Smooth muscle cell (in vitro differentiated cells): Measurements from ENCODE around the gene SHROOM3. TPM values are rescaled to one million over a fixed set of nuclear protein-coding genes. Genes with fewer than 3 reads are reported as not detected.

ENCODE experiments used
- DNase-seq: peaks from one replicate; lab custom pipeline; 2025; ENCODE audit not compliant: unreplicated experiment; lab: John Stamatoyannopoulos, UW
- H2AFZ ChIP-seq: fragments of 200-600 bp; sonication (generic); 2 replicates; pipeline ENCODE4 v1.6.0; 2016; ENCODE audit warnings: antibody characterized with exemption, low read depth, mild to moderate bottlenecking
- H3F3A ChIP-seq: fragments of 200-600 bp; sonication (generic); 2 replicates; pipeline ENCODE4 v1.6.0; 2017; ENCODE audit warnings: antibody characterized with exemption, low read depth
- H3K27ac ChIP-seq: fragments of 200-600 bp; sonication (generic); 2 replicates; pipeline ENCODE4 v1.5.1; 2016; ENCODE audit warnings: low read depth, mild to moderate bottlenecking
- H3K27me3 ChIP-seq: fragments of 200-600 bp; sonication (generic); 2 replicates; pipeline ENCODE4 v1.6.1; 2016; ENCODE audit warnings: low read depth, mild to moderate bottlenecking
- H3K36me3 ChIP-seq: fragments of 200-600 bp; sonication (generic); 2 replicates; pipeline ENCODE4 v1.5.1; 2016; ENCODE audit warnings: low read depth
- H3K4me1 ChIP-seq: fragments of 200-600 bp; sonication (generic); 2 replicates; pipeline ENCODE4 v1.5.1; 2016; ENCODE audit warnings: low read depth
- H3K4me2 ChIP-seq: fragments of 200-600 bp; sonication (generic); 2 replicates; pipeline ENCODE4 v1.6.0; 2016; ENCODE audit warnings: mild to moderate bottlenecking
- H3K4me3 ChIP-seq: fragments of 200-600 bp; sonication (generic); 2 replicates; pipeline ENCODE4 v1.5.1; 2016; ENCODE audit warnings: mild to moderate bottlenecking
- H3K79me2 ChIP-seq: fragments of 200-600 bp; sonication (generic); 2 replicates; pipeline ENCODE4 v1.6.0; 2016; ENCODE audit warnings: low read depth, mild to moderate bottlenecking
- H3K9ac ChIP-seq: fragments of 200-600 bp; sonication (generic); 2 replicates; pipeline ENCODE4 v1.6.0; 2016; ENCODE audit warnings: low read depth
- H3K9me3 ChIP-seq: fragments of 200-600 bp; sonication (generic); replicated peaks from 2 replicates; pipeline ENCODE4 v1.5.1; 2016; ENCODE audit warnings: low read depth
- H4K20me1 ChIP-seq: fragments of 200-600 bp; sonication (generic); 2 replicates; pipeline ENCODE4 v1.6.0; 2016; ENCODE audit warnings: low read depth
- CTCF ChIP-seq: fragments of 200-600 bp; sonication (generic); IDR thresholded peaks from 2 replicates; pipeline ENCODE4 v1.5.1; 2017; ENCODE audit warnings: borderline replicate concordance, mild to moderate bottlenecking, antibody characterized with exemption; ENCODE audit not compliant: insufficient read depth, poor library complexity, severe bottlenecking
- WGBS: methylation state at CpG from one replicate; pipeline ENCODE4 v1.1.7; 2016; ENCODE audit warnings: low lambda C conversion rate; 5-methylcytosine and 5-hydroxymethylcytosine counted together
- polyA plus RNA-seq: library from polyadenylated mRNA; unstranded; fragments of >200 nt; fragmentation: Nextera tagmentation; extraction: Ambion mirVana; gene quantifications from 2 replicates; pipeline ENCODE4 v1.2.1, GENCODE V29; 2016
- total RNA-seq: library from RNA; depleted of rRNA; stranded (reverse); fragments of >200 nt; gene quantifications from 2 replicates; pipeline ENCODE4 v1.2.3, GENCODE V29; 2014

SHROOM3 gene
- total and polyA plus RNA-seq, 2 experiments from 2014 or later: 10.0 to 31.9 TPM

GRCh38 chr4:76630741-76631140 is 195.7 kb downstream of the SHROOM3 start:
- no peak overlapping the region for H3K27ac ChIP-seq
- no peak overlapping the region for H3K4me2 ChIP-seq
- H3K36me3 ChIP-seq: no peaks in the 10 kb centered on the region
- no peak for TF ChIP-seq CTCF
- WGBS: 97% methylated on average over 1 of the region's 1 CpG
- H3K4me3 ChIP-seq: no peak overlapping the region
- DNase-seq: no peak
- peaks cover 9% of the 10 kb centered on the region for H3K4me1 ChIP-seq
- no peaks in the 10 kb centered on the region for H3K79me2 ChIP-seq
- H4K20me1 ChIP-seq: no peaks in the 10 kb centered on the region
- H3K9me3 ChIP-seq: no peaks in the 10 kb centered on the region
- H3K27me3 ChIP-seq: no peaks in the 10 kb centered on the region
- no peaks in the 10 kb centered on the region for H3F3A ChIP-seq
- H3K9ac ChIP-seq: no peak overlapping the region
- H2AFZ ChIP-seq: no peak overlapping the region

- TF ChIP-seq CTCF: no peak
- Histone ChIP-seq H2AFZ (no peak overlapping the region), H3K27me3 (no peaks in the 10 kb centered on the region), H3K4me1 (peaks cover 9% of the 10 kb centered on the region), H3K4me3 (no peak overlapping the region), H4K20me1 (no peaks in the 10 kb centered on the region), H3K36me3 (no peaks in the 10 kb centered on the region), H3K79me2 (no peaks in the 10 kb centered on the region), H3K27ac (peak overlapping the region; percentile 90), H3F3A (no peaks in the 10 kb centered on the region), H3K9ac (peak overlapping the region; percentile 62), H3K4me2 (peak overlapping the region; percentile 70), H3K9me3 (no peaks in the 10 kb centered on the region)
- 6% methylated on average over 3 of the region's 3 CpGs for WGBS
- DNase-seq: no peak
Observed at GRCh38 chr4:76634220-76634619, 199.2 kb downstream of the SHROOM3 start.

- H3K27me3 ChIP-seq: no peaks in the 10 kb centered on the region
- H3K4me1 ChIP-seq: peaks cover 9% of the 10 kb centered on the region
- no peaks in the 10 kb centered on the region for H4K20me1 ChIP-seq
- no peak for DNase-seq
- no peak overlapping the region for H2AFZ ChIP-seq
- no peak for TF ChIP-seq CTCF
- no peaks in the 10 kb centered on the region for H3K36me3 ChIP-seq
- no peak overlapping the region for H3K9ac ChIP-seq
- H3K4me2 ChIP-seq: no peak overlapping the region
- no peaks in the 10 kb centered on the region for H3K9me3 ChIP-seq
- no peak overlapping the region for H3K4me3 ChIP-seq
- 79% methylated on average over 5 of the region's 5 CpGs for WGBS
- no peaks in the 10 kb centered on the region for H3K79me2 ChIP-seq
- H3K27ac ChIP-seq: no peak overlapping the region
- H3F3A ChIP-seq: no peaks in the 10 kb centered on the region
Observed at GRCh38 chr4:76637712-76638361, 202.8 kb downstream of the SHROOM3 start.

GRCh38 chr4:76639288-76639687 is 204.3 kb downstream of the SHROOM3 start:
- DNase-seq: no peak
- Histone ChIP-seq H3K9ac (no peak overlapping the region), H3K27ac (no peak overlapping the region)

More at GRCh38 chr4:76639288-76639687, 204.3 kb downstream of the SHROOM3 start:
- no peaks in the 10 kb centered on the region for H4K20me1 ChIP-seq
- peaks cover 5% of the 10 kb centered on the region for H3K4me1 ChIP-seq
- no peaks in the 10 kb centered on the region for H3K27me3 ChIP-seq
- H3K36me3 ChIP-seq: no peaks in the 10 kb centered on the region
- H3K9me3 ChIP-seq: no peaks in the 10 kb centered on the region
- H3K4me2 ChIP-seq: no peak overlapping the region
- WGBS: 79% methylated on average over 4 of the region's 4 CpGs
- no peaks in the 10 kb centered on the region for H3F3A ChIP-seq
- H2AFZ ChIP-seq: no peak overlapping the region
- H3K4me3 ChIP-seq: no peak overlapping the region
- H3K79me2 ChIP-seq: no peaks in the 10 kb centered on the region
- TF ChIP-seq CTCF: no peak
